ENCODE measurements around the gene R3HDM2.

R3HDM2 gene

DNA sequence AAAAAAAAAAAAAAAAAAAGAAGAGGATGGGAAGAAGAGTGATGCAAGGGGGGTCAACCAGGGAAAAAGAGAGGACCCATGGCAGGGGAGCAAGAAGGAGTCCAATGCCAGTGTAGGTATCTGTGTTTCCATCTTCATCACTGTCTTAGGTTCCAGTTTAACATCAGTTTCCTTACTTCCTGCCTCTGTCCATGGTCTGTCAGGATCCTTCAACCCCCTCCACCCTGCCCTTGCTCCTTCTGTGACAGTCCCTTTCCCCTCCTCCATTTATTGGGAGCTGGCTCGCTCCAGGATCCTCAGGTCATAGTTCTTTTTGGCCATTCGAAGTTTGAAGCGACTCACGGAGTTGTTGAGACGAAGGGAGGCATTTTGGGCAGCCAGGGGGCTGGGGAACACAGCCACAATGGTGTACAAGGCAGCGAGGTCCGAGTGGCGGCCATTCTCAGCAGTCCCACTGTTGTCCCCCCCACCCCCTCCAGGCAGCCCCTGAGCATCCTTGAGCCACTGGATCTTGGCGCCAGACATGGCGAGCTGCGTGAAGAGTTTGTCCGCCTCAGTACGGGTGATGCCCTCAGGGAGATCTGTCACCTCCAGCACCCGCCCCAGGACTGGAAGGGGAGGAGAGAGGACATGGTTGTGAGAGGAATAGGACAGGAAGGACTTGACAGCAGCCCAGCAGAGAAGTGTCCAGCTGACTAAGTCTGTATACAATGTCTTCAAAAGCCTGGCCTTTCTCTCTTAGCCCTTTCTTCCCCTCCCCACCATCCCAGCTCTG, 176.2 kb downstream of the R3HDM2 start:
- DNase-seq (ENCODE audit: low read depth): no peak
- H3K4me3 ChIP-seq (ENCODE audit: low read depth, low read length): no peak overlapping the region
- TF ChIP-seq MAX (IDR thresholded peaks at IDR 0.05; ENCODE audit: low read depth, low read length): no peak

DNA sequence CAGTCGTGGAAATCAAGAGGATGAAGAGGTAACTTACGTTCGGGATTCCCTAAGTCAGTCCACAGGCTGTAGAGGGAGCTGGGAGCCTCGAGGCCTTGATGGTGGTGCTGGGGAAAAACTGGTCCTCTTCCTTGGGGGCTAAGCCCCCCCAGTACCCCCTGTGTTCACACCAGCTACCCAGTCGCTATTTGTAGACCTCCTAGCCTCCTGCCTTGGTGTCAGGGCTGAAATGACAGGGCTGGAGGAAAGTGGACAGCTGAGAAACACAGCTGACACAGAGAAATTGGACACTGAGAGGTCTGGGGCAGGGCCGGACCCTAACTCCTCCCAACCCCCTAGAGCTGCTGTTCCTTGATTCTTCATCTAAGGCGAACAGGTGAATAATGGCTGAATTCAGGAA, 179.9 kb downstream of the R3HDM2 start, which contains the start of gene STAC3:
Gene STAC3 (minus strand): TSS at position 232 of the 400 bp plus-strand sequence. CDS start 1,551 bp downstream, outside the sequence.
- TF ChIP-seq MYC (IDR thresholded peaks at IDR 0.05; ENCODE audit: low read depth, low read length): no peak
- TF ChIP-seq, protein P1, sequence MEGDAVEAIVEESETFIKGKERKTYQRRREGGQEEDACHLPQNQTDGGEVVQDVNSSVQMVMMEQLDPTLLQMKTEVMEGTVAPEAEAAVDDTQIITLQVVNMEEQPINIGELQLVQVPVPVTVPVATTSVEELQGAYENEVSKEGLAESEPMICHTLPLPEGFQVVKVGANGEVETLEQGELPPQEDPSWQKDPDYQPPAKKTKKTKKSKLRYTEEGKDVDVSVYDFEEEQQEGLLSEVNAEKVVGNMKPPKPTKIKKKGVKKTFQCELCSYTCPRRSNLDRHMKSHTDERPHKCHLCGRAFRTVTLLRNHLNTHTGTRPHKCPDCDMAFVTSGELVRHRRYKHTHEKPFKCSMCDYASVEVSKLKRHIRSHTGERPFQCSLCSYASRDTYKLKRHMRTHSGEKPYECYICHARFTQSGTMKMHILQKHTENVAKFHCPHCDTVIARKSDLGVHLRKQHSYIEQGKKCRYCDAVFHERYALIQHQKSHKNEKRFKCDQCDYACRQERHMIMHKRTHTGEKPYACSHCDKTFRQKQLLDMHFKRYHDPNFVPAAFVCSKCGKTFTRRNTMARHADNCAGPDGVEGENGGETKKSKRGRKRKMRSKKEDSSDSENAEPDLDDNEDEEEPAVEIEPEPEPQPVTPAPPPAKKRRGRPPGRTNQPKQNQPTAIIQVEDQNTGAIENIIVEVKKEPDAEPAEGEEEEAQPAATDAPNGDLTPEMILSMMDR (IDR thresholded peaks at IDR 0.05; ENCODE audit: low read depth, low read length): no peak
- no peak for TF ChIP-seq MAX (IDR thresholded peaks at IDR 0.05; ENCODE audit: low read depth, low read length)
- no peak for TF ChIP-seq POLR2A (IDR thresholded peaks at IDR 0.05; ENCODE audit: extremely low read depth, insufficient read length)
- no peak within 1 kb of the TSS for H3K4me3 ChIP-seq (ENCODE audit: low read depth, low read length)
- no peak for DNase-seq (ENCODE audit: low read depth)

DNA sequence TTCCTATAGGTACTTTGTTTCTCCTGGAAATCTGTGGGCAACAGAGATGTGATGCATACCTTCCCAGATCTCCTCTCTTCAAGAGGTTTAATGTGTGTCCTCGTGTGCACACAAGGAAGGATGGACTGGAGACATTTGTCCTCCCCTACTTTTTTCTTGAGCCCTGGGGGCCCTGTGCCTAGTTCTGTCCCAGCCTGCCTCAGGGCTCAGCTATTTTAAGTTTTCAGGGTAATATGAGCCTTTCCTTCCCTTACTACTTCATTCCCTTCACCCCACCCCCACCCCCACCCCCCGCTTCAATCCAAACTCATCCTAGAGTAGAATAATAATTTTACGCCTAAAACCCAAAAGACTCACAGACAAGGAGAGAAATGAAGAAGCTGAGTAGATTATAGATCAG, 180.3 kb downstream of the R3HDM2 start:
- no peak overlapping the region for H3K4me3 ChIP-seq (ENCODE audit: low read depth, low read length)
- TF ChIP-seq POLR2A (IDR thresholded peaks at IDR 0.05; ENCODE audit: extremely low read depth, insufficient read length) (no peak), MAX (IDR thresholded peaks at IDR 0.05; ENCODE audit: low read depth, low read length) (no peak), MYC (IDR thresholded peaks at IDR 0.05; ENCODE audit: low read depth, low read length) (no peak)
- TF ChIP-seq, protein P1 (IDR thresholded peaks at IDR 0.05; ENCODE audit: low read depth, low read length): no peak
- DNase-seq (ENCODE audit: low read depth): no peak

- peak overlapping the region; percentile 50 for H3K4me3 ChIP-seq (ENCODE audit: low read depth, low read length)
- peak; percentile 94 for DNase-seq (ENCODE audit: low read depth)
- TF ChIP-seq, protein P1 (IDR thresholded peaks at IDR 0.05; ENCODE audit: low read depth, low read length): peak; percentile 32
- TF ChIP-seq MYC (IDR thresholded peaks at IDR 0.05; ENCODE audit: low read depth, low read length): no peak
- TF ChIP-seq POLR2A (IDR thresholded peaks at IDR 0.05; ENCODE audit: extremely low read depth, insufficient read length): peak; percentile 53
Measured at GRCh38 chr12:57248934-57249742, 181.7 kb downstream of the R3HDM2 start.

GRCh38 chr12:57247041-57247440, 183.8 kb downstream of the R3HDM2 start:
- DNase-seq (ENCODE audit: low read depth): no peak
- TF ChIP-seq MYC (IDR thresholded peaks at IDR 0.05; ENCODE audit: low read depth, low read length) (no peak), POLR2A (IDR thresholded peaks at IDR 0.05; ENCODE audit: extremely low read depth, insufficient read length) (no peak), MAX (IDR thresholded peaks at IDR 0.05; ENCODE audit: low read depth, low read length) (no peak)
- TF ChIP-seq, protein P1 (IDR thresholded peaks at IDR 0.05; ENCODE audit: low read depth, low read length): no peak
- no peak overlapping the region for H3K4me3 ChIP-seq (ENCODE audit: low read depth, low read length)

DNA sequence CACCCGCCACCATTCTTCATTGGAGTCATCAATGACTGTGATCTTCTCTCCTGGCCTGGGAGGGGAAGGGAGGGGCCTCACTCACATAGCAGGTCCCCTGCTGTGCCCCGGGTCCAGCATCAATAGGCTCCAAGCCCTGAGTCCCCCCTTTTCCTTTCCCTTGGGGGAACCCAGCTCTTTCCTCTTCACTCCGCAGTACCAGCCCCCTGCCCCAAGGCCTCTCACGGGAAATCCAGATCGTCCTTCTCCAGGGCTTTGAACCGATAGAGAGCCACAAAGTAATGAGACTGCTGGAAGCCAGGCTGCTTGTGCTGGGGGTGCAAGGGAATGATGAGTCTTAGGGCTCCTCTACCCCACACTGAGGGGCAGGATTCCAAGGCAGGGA, 186.5 kb downstream of the R3HDM2 start:
- TF ChIP-seq, protein P1 (IDR thresholded peaks at IDR 0.05; ENCODE audit: low read depth, low read length): no peak
- no peak for TF ChIP-seq MAX (IDR thresholded peaks at IDR 0.05; ENCODE audit: low read depth, low read length)
- TF ChIP-seq POLR2A (IDR thresholded peaks at IDR 0.05; ENCODE audit: extremely low read depth, insufficient read length): no peak
- no peak for TF ChIP-seq MYC (IDR thresholded peaks at IDR 0.05; ENCODE audit: low read depth, low read length)
- DNase-seq (ENCODE audit: low read depth): no peak
- H3K4me3 ChIP-seq (ENCODE audit: low read depth, low read length): no peak overlapping the region
